HG03520 (cell line): ENCODE measurements around the gene SLC6A8.
"Not testable (repeated sequence)": the region's sequence is repeated elsewhere in the genome, so short reads cannot be mapped to it uniquely, and the experiment has no call there.

Experiments
- ATAC-seq: cut with Tn5 transposase; IDR thresholded peaks from one replicate; pipeline ENCODE4 v1.9.1; 2021; ENCODE audit warnings: mild to moderate bottlenecking, moderate library complexity; ENCODE audit not compliant: unreplicated experiment

SLC6A8 gene

DNA sequence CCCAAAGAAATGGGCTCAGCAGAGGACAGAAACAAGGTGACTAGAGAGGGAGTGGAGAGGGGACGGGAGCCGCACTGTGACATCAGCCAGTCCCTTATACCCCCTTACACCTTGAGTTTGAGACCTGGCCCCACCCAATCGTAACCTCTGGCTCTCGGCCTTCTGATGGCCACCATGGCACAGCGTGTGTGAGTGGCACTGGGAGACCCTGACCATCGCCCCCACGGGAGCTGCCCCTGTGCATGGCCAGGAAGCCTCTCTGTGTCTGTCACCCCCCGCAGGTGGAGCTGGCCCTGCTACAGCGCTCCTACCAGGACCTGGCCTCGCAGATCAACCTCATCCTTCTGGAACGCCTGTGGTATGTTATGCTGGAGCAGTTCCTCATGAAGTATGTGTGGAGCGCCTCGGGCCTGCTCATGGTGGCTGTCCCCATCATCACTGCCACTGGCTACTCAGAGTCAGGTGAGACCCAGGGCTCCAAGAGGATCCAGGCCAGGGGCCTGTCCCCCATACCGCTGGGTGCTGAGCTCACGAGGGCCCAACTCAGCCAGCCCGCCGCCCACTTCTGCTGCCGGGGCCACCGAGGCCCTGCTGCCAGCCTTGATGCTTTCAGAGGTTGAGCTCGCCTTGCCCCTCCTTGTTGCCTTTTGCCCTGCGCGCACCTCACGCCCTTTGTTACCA, 41.4 kb downstream of the SLC6A8 start:
- ATAC-seq = no peak

DNA sequence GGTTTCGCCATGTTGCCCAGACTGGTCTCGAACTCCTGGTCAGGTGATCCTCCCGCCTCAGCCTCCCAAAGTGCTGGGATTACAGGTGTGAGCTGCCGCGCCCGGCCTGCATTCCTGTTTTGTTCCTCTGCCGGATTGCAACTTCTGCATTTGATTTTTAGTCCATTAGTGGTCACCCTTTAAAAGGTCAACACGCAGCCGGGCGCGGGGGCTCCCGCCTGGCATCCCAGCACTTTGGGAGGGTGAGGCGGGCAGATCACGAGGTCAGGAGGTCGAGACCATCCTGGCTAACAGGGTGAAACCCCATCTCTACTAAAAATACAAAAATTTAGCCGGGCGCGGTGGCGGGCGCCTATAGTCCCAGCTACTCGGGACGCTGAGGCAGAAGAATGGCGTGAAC, 42.4 kb downstream of the SLC6A8 start:
- not testable (repeated sequence) for ATAC-seq

DNA sequence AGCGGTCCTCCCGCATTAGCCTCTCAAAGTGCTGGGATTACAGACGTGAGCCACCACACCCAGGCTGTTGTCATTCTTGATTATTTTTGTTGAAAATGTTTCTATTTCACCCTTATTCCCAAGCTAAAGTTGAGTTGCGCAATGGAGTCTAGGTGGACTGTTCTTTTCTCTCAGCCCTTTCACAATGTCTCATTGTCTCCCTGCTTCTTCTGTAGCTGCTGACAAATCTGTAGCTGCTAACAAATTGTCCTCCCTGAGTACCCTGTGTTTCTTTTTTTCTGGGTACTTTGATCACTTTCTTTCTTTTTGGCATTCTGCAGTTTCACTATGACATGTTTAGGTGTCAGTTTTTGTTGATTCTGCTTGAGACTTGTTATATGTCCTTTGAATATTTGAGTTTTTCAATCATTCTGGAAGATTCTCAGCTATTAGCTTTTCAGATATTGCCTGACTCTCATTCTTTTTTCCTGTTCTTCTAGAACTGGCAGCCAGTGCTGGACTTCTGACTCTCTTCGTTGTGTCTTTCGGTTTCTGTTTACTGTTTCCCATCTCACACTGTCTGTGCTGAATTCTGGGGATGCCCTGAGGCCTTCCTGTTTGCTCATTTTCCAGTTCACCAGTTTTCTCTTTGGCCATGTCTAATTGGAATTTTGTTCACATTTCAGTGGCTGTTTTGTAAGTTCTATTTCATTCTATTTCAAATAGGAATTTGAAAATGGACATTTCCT, 43.6 kb downstream of the SLC6A8 start:
- no peak for ATAC-seq

DNA sequence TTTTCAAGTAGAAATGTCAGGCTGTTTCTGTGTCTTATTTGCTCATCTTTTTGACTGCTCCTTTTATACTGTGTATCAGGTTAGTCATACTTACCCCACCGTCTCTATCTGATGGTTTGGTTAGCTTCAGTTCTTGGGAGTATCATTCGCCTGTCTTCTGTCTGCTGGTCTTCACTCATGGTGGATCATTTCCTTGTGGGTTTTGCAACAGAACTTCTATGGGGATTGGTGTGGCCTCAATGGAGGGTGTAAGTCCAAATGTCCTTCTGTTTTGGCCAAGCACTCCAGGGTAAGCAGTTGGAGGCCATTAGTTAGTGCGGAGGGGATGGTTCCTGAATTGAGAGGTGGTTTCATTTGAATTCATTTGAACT, 44.1 kb downstream of the SLC6A8 start:
- no peak for ATAC-seq

DNA sequence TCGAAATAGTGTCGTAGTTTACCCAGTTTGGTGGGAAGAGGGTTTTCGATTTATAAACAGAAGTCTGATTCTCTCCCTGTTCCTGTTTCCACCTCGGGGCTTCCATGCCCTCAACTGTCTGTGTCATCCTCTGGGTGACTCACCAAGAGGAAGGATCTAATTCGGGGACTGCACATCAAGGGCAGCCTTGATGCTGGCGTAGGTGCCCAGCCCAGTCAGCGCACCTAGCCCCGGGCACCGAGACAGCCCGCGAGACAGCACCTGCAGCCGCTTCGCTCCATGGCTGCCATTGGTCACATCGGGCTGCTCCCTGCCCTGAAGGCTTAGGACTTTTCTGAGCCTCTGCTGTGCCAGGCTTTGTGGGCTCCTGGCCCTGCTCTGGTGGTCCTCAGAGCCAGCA, 44.7 kb downstream of the SLC6A8 start:
- no peak for ATAC-seq

DNA sequence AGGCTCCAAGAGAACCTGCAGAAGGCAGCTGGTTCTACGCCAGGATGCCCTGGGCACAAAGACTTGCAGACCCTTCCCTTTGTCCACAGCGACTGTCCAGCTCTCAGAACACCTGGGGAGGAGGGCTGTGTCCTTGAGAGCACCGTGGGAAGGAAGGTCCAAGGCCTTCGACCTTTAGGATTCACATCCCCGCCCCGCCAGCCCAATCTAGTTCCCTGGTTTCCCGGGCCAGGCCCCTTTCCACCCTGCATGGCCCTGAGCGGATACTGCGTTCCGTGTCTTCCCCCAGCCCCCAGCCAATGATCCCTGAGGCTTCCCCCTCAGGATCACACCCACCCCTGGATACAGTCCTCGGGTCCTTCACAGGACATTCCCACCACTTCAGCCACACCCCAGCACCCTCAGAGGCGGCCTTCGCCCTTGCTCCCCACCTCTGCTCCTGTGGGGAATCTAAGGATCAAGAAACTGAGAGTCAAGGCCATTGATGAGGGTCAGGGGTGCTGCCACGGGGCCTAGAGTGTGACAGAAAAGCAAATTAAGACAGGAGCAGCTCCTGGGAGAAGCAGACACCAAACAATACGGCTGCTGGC, 46.0 kb downstream of the SLC6A8 start:
- no peak for ATAC-seq

DNA sequence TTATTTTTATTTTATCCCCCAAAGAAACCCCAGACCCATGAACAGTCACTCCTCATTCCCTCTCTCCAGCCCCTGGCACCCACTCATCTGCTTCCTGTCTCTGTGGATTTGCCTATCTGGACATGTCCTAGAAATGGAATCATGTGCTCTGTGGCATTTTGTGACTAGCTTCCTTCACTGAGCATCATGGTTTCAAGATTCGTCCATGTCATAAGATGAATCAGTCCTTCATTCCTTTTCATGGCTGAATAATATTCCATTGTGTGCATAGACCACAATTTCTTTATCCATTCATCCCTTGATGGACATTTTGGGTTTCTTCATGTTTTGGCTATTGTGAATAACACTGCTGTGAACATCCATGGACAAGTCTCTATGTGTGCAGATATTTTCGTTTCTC, 47.1 kb downstream of the SLC6A8 start:
- no peak for ATAC-seq

DNA sequence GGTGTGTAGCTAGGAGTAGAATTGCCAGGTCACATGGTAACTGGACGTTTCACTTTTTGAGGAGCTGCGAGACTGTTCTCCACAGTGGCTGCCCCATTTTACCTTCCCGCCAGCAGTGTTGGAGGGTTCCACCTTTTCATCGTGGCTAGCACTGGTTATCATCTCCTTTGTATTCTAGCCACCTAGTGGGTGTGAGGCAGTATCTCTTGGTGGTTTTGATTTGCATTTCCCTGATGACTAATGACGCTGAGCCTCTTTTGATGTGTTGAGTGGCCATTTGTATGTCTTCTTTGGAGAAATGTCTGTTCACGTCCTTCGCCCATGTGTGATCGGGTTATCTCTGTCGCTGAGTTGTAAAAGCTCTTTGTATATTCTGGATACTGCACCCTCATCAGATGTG, 47.5 kb downstream of the SLC6A8 start:
- no peak for ATAC-seq

DNA sequence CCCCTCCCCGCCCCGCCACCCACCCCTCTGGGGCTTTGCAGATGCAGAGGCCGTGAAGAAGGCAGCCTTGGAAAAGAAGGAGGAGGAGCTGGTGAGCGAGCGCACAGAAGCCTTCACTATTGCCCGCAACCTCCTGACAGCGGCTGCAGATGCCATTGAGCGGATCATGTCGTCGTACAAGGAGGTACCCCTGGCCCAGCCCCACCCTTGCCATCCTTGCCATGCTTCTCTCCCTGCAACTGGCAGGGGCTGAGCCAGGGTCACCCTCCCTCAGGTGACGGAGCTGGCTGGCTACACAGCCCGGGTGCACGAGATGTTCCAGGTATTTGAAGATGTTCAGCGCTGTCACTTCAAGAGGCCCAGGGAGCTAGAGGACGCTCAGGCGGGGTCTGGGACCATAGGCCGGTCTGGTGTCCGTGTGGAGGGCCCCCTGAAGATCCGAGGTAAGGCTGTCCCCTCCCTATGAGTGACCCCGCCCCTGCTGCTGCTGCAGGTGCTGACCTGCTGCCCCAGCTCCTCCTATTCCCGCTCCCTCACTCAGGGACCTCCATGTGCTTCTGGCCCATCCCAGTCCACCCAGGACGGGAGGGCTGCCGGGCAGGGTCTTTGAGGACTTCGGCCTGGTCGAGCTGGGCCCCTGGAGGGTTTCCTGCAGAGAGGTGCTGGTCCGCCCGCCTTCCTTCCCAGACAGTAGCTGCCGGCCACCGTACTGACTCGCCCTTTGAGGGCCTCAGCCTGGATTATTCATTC, 48.5 kb downstream of the SLC6A8 start:
- ATAC-seq = no peak

DNA sequence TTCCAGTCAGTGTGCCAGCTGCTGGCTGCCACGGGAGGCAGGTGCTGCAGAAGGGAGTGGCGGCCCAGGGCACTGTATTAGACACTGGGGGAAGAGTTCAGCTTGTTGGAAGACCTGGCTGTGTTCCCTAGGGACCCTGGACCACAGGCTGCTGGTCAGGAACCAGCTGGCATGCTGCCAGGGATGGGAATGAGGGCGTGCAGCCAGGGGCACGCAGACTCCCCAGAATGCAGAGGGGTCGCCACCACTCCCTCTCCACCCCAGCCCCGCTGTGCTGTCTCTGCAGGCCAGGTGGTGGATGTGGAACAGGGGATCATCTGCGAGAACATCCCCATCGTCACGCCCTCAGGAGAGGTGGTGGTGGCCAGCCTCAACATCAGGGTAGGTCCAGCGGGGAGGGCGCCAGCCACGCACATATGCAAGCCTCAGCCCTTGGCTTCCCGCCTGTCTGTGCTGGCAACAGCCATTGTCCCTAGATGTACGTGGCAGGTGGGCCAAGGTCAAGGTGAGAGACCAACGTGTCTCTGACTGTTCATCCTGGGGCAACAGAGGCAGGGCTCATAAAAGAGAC, 49.2 kb downstream of the SLC6A8 start:
- no peak for ATAC-seq

DNA sequence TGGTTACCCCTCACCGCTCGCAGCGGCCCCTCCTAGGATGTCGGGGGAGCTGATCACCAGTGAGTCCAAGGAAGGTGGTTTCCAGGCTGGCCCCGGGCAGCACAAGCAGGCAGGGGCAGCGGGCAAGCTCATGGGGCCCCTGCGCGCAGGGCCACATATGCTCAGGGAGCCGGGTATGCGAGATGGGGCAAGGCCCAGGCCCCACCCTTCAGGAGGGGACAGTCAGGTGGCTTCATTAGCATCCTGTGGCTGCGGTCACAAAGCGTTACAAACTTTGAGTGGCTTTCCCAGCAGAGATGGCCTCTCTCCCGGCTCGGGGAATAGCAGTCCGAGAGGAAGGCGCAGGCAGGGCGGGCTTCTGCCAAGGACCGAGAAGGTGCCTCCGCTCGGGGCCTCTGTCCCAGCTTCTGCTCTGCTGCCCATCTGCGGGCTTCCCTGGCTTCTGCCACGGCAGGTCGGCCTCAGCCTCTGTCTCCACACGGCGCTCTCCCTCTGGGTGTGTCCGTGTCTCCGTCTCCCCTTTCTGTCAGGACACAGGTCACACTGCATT, 50.4 kb downstream of the SLC6A8 start:
- no peak for ATAC-seq

DNA sequence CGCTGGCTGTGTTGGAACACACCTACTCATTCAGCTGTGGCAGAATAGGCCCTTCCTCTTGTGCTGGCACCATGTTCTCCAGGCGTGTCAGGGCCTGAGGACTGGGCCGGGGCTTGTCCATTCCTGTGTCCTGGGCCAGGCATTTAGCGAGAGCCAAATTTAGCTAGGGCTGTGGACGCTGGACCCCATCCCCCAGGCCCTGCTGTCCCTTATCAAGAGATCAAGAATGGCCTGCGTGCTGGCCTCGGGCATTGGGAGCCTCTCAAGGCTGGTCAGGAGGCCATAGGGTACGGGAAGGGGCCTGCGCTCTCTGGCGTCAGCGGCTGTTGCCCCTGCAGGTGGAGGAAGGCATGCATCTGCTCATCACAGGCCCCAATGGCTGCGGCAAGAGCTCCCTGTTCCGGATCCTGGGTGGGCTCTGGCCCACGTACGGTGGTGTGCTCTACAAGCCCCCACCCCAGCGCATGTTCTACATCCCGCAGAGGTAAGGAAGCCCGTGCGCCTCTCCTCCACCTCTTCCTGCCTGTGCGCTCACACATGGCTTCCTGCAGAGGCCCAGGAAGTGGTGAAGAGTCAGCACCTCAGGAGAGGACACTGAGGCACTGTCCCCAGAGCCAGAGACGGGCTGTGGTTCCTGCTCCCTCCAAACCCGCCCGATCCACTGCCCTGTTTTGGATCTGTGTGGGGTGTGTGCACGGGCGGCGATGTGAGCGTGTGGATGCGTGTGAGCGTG, 52.2 kb downstream of the SLC6A8 start:
- ATAC-seq = no peak

DNA sequence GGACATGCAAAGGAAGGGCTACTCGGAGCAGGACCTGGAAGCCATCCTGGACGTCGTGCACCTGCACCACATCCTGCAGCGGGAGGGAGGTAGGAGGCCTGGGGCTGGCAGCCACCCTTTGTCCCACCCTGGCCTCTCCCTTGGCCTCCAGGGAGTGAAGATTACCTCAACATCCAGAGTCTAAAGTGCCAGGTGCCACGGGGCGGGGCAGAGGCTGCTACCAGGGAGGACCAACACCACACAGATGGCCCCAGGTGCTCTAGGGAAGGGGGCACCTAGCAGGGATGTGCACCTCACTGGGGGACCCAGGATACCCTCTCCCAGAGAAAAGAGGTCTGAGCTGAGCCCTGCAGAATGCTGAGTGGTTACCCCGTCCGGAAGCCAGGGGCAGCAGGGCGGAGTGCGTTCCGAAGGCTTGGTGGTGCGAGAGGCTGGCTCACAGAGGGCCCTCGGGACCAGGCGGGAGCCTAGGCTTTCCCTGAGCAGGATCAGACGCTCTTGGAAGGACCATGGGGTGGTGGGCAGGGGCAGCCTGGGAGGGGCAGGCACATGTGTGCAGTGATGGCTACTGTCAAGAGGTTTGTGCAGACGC, 53.0 kb downstream of the SLC6A8 start:
- no peak for ATAC-seq

DNA sequence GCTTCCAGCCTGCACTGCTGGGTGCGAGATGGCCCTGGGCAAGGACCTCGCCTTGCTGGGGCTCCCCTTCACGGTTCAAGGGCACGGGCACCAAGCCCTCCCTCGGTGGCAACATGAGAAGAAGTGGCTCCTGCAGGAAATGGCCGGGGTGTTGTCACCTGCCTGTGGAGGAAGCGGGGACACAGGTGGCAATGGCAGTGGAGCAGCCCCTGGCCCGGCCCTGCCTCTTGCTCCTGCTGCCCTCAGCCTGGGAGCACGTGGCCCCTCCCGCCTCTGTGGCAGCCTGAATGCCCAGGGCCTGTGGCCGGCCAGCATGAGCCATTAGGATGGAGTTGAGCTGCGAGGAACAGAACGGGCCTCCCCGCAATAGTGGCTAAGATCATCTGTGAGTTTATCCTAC, 53.7 kb downstream of the SLC6A8 start:
- ATAC-seq = no peak

DNA sequence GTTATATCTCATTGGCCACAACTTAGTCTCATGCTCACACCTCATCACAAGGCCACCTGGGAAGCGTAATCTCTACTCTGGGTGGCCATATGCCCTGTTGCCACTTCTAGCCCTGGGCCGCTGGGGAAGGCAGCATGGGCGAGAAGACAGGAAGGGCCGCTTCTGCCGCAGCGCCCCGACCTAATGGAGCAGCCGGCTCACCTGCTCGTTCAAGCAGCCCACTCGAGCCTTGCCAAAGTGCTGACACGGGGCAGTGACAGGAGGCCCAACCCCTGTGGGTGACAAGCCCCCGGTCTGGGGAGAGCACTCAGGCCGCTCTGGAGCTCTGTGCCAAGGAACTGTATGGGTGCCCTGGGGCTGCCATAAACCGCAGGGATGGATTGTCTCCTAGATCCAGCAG, 54.4 kb downstream of the SLC6A8 start:
- ATAC-seq = not testable (repeated sequence)

DNA sequence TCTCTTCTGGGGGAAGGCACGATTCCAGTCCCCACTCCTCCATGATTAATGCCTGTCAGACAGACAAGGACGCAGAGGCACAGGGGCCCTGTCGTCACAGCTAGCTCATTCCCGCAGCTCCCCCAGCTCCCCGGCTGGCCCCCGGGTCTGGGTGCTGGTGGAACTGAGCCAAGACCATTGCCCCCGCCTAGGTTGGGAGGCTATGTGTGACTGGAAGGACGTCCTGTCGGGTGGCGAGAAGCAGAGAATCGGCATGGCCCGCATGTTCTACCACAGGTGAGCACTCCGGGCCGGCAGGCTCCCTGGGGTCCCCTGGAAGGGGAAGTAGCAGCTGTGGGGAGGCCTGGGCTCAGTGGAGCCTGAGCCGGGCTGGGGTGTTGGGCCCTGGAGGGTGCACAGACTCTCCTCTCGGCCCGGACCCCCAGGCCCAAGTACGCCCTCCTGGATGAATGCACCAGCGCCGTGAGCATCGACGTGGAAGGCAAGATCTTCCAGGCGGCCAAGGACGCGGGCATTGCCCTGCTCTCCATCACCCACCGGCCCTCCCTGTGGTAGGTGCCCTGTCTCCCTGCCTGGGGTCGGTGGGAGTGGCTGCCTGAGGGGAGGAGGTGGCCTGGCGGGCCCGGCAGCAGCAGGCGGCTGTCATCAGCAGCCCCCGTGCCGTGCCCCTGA, 55.2 kb downstream of the SLC6A8 start:
- not testable (repeated sequence) for ATAC-seq

DNA sequence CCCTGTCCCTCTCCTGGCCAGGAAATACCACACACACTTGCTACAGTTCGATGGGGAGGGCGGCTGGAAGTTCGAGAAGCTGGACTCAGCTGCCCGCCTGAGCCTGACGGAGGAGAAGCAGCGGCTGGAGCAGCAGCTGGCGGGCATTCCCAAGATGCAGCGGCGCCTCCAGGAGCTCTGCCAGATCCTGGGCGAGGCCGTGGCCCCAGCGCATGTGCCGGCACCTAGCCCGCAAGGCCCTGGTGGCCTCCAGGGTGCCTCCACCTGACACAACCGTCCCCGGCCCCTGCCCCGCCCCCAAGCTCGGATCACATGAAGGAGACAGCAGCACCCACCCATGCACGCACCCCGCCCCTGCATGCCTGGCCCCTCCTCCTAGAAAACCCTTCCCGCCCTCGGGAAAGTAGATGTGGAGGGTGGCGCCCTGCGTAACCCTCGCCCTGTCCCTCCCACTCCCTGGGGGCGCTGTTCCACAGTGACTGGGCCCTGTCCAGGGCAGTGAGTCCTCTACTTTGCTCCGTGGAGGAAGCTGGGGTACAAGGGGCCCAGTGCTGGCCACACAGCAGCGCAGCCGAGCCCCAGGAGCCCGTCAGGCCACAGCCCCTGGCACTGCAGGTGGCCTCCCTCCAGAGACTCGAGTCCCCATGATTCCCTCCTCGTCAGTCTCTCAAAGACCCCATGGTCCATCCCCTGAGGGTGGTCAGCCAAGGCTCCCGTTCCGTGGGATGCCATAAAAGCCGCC, 55.9 kb downstream of the SLC6A8 start:
- not testable (repeated sequence) for ATAC-seq

DNA sequence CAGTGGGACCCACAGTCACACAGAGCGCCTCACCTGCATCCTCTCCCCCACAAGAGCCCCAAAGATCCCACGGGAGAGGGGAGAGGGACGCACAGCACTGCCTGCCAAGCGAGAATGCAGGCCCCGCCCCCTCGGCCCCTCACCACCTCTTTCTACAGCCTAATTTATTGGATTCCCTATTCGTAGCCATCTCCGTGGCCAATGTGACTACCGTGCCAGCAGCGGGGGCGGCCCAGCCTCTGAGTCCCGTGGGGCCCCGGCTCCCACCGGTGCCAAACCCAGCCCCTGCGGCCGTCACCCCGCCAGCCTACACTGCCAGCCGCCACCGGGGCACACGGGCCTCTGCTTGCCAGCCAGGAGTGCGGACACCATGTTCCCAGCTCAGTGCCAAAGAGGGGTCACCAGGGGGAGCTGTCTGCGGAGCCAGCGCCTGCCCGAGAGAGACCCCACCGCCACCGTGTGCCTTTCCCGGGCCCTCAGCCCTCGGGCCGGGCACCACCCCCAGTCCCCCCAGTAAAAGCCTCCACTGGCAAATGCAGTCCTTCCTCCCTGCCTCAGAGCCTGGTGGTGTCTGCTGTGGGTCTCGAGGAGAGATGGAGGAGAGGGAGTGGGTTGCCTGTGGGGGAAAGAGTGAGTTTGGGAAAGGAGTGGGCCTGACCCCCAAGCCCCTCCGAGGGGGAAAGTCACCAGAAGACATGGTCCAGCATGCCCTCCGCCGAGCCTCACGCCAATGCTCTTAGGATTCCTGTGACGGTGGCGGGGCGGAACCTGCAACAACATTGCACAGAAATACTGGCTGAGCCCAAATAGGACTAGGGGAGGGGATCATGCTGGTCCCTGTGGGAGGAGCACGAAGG, 56.7 kb downstream of the SLC6A8 start:
- ATAC-seq = no peak
